Measurements from ENCODE around the gene ZCCHC14.

Gene ZCCHC14

DNA sequence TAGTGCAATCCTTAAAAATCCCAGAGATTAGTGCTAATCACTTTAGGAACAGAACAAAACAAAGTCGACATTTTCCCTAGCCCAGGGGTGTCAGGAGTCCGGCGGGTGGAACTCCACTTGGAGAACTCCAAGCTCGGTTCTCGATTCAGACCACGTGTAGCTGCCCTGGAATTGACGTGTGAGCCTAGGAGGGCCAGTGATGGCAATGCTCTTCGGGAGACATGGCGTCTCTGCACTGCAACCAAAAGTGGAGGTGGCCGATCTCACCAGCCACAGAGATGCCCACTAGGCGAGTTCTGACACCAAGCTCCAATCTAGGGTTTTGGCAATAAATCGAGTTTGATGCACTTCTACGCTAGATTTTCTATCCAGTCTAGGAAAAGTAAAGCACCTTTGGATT, 83.0 kb downstream of the ZCCHC14 start:
- no peak overlapping the region for H3K4me3 ChIP-seq (ENCODE audit: low read length)
- TF ChIP-seq EZH2 (optimal IDR thresholded peaks at IDR 0.05; ENCODE audit: low read depth, low read length) (no peak), CTCF (IDR thresholded peaks at IDR 0.05; ENCODE audit: low read length) (no peak), EZH2phosphoT487 (IDR thresholded peaks at IDR 0.05; ENCODE audit: low read length) (no peak)
- DNase-seq = no peak

DNA sequence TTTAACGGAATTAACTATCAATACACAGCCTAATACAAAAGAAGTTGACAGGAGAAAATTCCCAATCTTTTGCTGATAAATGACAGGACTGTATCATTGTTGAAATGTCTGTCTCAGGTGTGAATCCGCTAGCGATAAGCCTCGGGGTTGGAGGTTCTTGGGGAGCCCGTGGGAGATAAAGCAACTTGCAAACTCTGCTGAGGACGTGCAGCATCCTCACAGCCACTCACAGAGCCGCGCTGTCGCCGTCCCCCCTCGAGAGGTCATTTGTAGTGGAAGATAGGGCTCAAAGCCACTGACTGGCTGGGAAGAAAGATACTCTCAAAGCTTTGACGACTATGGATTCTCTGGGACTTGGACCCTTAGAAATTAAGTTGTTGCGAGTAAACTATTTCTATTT, 83.7 kb downstream of the ZCCHC14 start:
- Histone ChIP-seq H3K79me2 (ENCODE audit: low read length) (no peaks in the 10 kb centered on the region), H3K4me3 (ENCODE audit: low read length) (no peak overlapping the region), H3K4me1 (ENCODE audit: low read length) (peaks cover 8% of the 10 kb centered on the region), H4K20me1 (ENCODE audit: insufficient read depth, low read length) (no peaks in the 10 kb centered on the region), H3K27me3 (replicated peaks; ENCODE audit: insufficient read depth, low read length) (no peaks in the 10 kb centered on the region), H3K27ac (ENCODE audit: low read length) (no peak overlapping the region), H3F3A (ENCODE audit: insufficient read depth, low read length) (peaks cover 16% of the 10 kb centered on the region), H3K4me2 (ENCODE audit: low read depth, low read length) (no peak overlapping the region), H3K9me2 (replicated peaks; ENCODE audit: insufficient read depth, low read length) (no peaks in the 10 kb centered on the region), H2AFZ (ENCODE audit: low read length) (no peak overlapping the region), H3K9ac (ENCODE audit: low read length) (no peak overlapping the region), H3K36me3 (replicated peaks; ENCODE audit: insufficient read depth, low read length) (no peaks in the 10 kb centered on the region), H3K9me3 (replicated peaks; ENCODE audit: insufficient read depth, low read length) (no peaks in the 10 kb centered on the region)
- no peak for DNase-seq
- TF ChIP-seq CTCF (IDR thresholded peaks at IDR 0.05; ENCODE audit: low read length) = no peak
- no peak for TF ChIP-seq EZH2 (optimal IDR thresholded peaks at IDR 0.05; ENCODE audit: low read depth, low read length)
- TF ChIP-seq EZH2phosphoT487 (IDR thresholded peaks at IDR 0.05; ENCODE audit: low read length) = no peak

More for the DNA sequence above, 83.0 kb downstream of the ZCCHC14 start:
- Histone ChIP-seq H3K27ac (ENCODE audit: low read length) (no peak overlapping the region), H3K27me3 (replicated peaks; ENCODE audit: insufficient read depth, low read length) (no peaks in the 10 kb centered on the region), H3K4me1 (ENCODE audit: low read length) (peaks cover 8% of the 10 kb centered on the region), H3K9me2 (replicated peaks; ENCODE audit: insufficient read depth, low read length) (no peaks in the 10 kb centered on the region), H2AFZ (ENCODE audit: low read length) (no peak overlapping the region), H3K36me3 (replicated peaks; ENCODE audit: insufficient read depth, low read length) (no peaks in the 10 kb centered on the region), H3F3A (ENCODE audit: insufficient read depth, low read length) (peaks cover 16% of the 10 kb centered on the region), H3K9me3 (replicated peaks; ENCODE audit: insufficient read depth, low read length) (no peaks in the 10 kb centered on the region), H3K4me2 (ENCODE audit: low read depth, low read length) (no peak overlapping the region), H3K9ac (ENCODE audit: low read length) (no peak overlapping the region), H3K79me2 (ENCODE audit: low read length) (no peaks in the 10 kb centered on the region), H4K20me1 (ENCODE audit: insufficient read depth, low read length) (no peaks in the 10 kb centered on the region)

GRCh38 chr16:87407511-87408112, 85.2 kb downstream of the ZCCHC14 start:
- Histone ChIP-seq H3K9ac (ENCODE audit: low read length) (peak overlapping the region; percentile 33; the same call in 1 of the 2 replicates), H3K79me2 (ENCODE audit: low read length) (no peaks in the 10 kb centered on the region), H4K20me1 (ENCODE audit: insufficient read depth, low read length) (no peaks in the 10 kb centered on the region), H3K9me2 (replicated peaks; ENCODE audit: insufficient read depth, low read length) (no peaks in the 10 kb centered on the region), H3K4me2 (ENCODE audit: low read depth, low read length) (peak overlapping the region; percentile 52), H3K9me3 (replicated peaks; ENCODE audit: insufficient read depth, low read length) (no peaks in the 10 kb centered on the region), H3K4me1 (ENCODE audit: low read length) (peaks cover 8% of the 10 kb centered on the region), H3K4me3 (ENCODE audit: low read length) (peak overlapping the region; percentile 27; the same call in 1 of the 2 replicates), H3K27ac (ENCODE audit: low read length) (peak overlapping the region; percentile 67; the same call in 1 of the 2 replicates), H3K27me3 (replicated peaks; ENCODE audit: insufficient read depth, low read length) (no peaks in the 10 kb centered on the region), H3F3A (ENCODE audit: insufficient read depth, low read length) (peaks cover 16% of the 10 kb centered on the region), H2AFZ (ENCODE audit: low read length) (no peak overlapping the region), H3K36me3 (replicated peaks; ENCODE audit: insufficient read depth, low read length) (no peaks in the 10 kb centered on the region)
- DNase-seq = peak; percentile 84
- TF ChIP-seq EZH2 (optimal IDR thresholded peaks at IDR 0.05; ENCODE audit: low read depth, low read length) (no peak), CTCF (IDR thresholded peaks at IDR 0.05; ENCODE audit: low read length) (no peak), EZH2phosphoT487 (IDR thresholded peaks at IDR 0.05; ENCODE audit: low read length) (no peak)
